VCaP (cell line): ENCODE results near the gene MIX23.

Experiments
- H3K27ac ChIP-seq: fragments of 450-650 bp; 2 replicates; pipeline ENCODE4 v1.5.1; 2017
- TF ChIP-seq, protein P1 (sequence below): fragments of 450-650 bp; conservative IDR thresholded peaks from 2 replicates; pipeline ENCODE4 v1.5.1; 2017; ENCODE audit warnings: mild to moderate bottlenecking, moderate library complexity

The MIX23 gene

DNA sequence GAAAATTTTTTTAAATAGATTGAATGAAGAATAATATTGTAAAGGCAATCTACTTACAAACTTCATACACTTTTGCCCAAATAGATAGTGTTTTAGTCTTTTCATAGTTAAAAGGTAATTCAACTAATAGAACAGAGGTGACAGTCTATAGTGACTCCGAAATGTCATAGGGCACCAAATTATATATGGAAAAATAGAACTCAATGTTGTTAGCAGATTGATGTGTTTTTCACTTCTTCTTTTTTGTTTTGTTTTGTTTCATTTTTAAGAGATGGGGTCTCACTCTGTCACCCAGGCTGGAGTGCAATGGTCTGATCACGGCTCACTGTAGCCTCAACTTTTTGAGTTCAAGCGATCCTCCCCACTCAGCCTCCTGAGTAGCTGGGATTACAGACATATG, 57.3 kb downstream of the MIX23 start:
- H3K27ac ChIP-seq: no peak overlapping the region
- TF ChIP-seq, protein P1, sequence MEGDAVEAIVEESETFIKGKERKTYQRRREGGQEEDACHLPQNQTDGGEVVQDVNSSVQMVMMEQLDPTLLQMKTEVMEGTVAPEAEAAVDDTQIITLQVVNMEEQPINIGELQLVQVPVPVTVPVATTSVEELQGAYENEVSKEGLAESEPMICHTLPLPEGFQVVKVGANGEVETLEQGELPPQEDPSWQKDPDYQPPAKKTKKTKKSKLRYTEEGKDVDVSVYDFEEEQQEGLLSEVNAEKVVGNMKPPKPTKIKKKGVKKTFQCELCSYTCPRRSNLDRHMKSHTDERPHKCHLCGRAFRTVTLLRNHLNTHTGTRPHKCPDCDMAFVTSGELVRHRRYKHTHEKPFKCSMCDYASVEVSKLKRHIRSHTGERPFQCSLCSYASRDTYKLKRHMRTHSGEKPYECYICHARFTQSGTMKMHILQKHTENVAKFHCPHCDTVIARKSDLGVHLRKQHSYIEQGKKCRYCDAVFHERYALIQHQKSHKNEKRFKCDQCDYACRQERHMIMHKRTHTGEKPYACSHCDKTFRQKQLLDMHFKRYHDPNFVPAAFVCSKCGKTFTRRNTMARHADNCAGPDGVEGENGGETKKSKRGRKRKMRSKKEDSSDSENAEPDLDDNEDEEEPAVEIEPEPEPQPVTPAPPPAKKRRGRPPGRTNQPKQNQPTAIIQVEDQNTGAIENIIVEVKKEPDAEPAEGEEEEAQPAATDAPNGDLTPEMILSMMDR: no peak

DNA sequence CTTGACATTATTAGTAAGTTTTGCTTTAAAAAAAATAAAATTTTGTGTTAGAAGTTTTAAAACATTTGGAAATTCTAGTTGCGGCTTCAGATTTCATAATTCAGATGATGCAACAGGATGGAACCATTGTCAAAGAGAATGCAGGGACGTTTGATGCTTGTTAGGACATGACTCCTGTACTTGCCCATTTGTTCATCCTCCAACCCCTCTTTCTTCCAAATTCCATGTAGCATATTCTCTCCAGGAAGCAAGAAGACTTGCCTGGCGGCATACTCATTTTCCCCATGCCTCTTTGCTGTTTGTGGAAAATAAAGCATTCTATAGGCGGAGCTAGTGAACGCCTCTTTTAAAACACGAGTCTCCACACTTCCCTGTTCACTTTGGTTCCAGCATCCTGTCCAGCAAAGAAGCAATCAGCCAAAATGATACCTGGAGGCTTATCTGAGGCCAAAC, 58.1 kb downstream of the MIX23 start, which contains the start of gene CSTA:
Gene CSTA (plus strand): TSS at position 378 of the 453 bp plus-strand sequence. CDS start 45 bp downstream, at position 423.
- H3K27ac ChIP-seq: 0 out of 2 replicates have a peak within 1 kb of the TSS, but pooled peaks have one; percentile 13
- TF ChIP-seq, protein P1: no peak

DNA sequence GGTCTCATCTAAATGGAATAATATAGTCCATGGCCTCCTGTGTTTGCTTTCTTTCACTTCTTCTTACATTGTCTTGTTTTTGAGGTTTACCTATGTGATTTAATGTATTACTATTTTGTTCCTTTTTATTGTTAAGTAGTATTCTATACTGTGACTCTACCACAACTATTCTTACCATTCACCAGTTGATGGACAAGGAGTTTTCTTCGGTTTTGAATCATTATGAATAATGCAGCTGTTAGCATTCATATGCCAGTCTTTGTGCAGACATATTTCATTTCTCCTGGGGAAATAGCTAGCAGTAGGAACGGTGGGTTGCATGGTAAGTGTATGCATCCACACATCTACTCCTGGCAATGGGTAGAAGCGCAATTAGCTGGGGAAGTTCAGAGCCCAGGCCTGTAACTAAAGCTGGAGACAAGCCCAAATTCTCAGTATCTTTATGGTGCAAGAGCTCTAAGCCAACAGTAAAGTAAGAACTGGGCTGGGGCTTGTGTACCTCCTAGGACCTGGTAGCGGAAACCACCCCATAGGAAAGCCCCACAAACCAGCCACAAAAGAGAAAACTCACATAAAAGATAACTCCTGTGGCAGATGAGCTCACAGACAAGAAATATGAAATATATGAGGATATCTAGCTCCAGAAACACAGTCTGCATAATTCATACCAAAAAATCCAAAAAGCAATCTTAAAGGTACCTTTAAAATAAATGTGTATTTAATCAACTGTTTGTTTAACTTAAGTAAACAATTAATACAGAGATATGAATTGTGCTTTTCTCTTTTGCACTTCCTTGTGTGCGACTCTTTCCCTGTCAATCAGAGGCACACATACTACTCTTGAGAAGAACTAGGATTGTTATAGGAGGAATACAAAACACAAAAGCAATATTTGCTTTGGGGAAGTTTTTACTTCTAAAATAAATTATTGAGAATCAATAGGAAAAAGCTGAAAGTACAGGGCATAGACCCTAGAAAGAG, 60.6 kb downstream of the MIX23 start:
- TF ChIP-seq, protein P1: no peak
- H3K27ac ChIP-seq: peak overlapping the region; percentile 74

DNA sequence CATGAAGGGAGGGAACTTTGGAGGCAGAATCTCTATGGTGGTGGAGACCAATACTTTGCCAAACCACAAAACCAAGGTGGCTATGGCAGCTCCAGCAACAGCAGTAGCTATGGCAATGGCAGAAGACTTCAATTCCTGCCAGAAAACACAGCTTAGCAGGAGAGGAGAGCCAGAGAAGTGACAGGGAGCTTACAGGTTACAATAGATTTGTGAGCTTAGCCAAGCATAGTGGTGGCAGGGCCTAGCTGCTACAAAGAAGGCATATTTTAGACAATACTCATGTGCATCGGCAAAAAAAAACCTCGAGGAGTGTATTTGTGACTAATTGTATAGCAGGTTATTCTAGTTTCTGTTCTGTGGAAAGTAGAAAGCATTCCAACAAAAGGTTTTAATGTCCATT, 64.4 kb downstream of the MIX23 start:
- TF ChIP-seq, protein P1: no peak
- no peak overlapping the region for H3K27ac ChIP-seq

DNA sequence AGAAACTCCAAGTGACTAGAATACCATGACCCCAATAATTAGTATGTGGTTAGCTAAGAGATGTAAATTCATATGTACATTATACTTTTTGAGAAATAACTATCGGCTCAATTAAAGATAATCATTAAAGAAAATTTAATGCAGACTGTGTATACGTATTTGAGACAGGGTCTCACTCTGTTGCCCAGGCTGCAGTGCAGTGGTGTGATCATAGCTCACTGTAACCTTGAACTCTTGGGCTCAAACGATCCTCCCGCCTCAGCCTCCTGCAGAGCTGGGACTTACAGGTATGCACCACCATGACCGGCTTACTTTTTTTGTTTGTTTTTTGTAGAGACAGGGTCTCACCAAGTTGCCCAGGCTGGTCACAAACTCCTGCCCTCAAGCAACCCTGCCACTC, 66.7 kb downstream of the MIX23 start:
- TF ChIP-seq, protein P1: no peak
- H3K27ac ChIP-seq: no peak overlapping the region

DNA sequence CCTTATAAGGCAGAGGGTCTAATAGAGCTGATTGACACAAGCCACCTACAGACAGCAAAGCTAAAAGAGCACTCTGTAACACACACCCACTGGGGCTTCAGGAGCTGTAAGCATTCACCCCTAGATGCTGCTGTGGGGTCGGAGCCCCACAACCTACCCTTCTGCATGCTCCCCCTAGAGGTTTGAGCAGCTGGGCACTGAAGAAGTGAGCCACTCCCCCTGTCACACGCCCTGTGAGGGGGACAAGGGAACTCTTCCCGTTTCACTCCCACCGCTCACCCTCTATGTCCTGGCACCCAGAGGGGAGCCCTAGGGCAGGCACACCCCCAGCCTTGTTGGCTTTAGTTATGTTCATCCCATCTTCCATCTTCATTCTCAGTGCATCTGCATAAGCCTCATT, 67.4 kb downstream of the MIX23 start:
- H3K27ac ChIP-seq: no peak overlapping the region
- TF ChIP-seq, protein P1: no peak

DNA sequence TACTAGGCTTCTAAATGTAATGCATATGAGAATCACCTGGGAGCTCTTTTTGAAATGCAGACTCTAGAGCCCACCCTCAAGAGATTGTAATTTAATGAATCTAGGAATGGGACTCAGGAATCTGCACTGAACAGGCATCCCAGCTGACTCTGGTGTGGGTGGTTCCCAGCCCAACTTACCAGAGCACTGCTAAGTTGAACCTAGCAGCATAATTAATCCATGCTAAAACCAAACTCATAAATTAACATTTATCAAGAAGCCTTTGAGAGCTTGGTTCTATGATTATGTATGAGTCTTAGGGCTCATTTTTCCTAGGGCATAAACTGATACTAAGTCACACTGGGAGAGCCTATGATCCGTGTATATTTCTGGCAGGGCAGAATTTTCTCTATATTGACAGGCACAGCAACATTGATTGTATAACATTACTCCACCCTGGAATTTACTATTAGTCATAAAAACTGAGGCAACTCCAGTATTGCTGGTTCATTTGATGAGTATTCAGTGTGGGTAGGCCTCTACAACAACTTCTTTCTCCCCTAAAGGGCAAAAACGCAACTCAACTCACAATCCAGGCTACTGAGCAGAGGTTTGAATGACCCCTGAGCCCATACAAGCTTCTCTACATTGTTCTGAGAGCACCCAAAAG, 68.7 kb downstream of the MIX23 start:
- H3K27ac ChIP-seq: no peak overlapping the region

More for the DNA sequence above, 68.7 kb downstream of the MIX23 start:
- TF ChIP-seq, protein P1: no peak
